Calu3 (cell line): ENCODE results near the gene SPRR4. TPM values are rescaled to one million over a fixed set of nuclear protein-coding genes. Genes with fewer than 3 reads are reported as not detected.

Source experiments
- BruUV-seq: library from RNA; stranded (reverse); fragments of 400-500 nt; replicated peaks from 2 replicates; lab custom pipeline; 2021; lab: Mats Ljungman, UMichigan
- CTCF ChIA-PET: fragments of 300-600 bp; sonication (Branson Sonifier 250); formaldehyde crosslinking; loops from one replicate; lab custom pipeline; 2022; ENCODE audit warnings: antibody characterized with exemption; lab: Charles Lee
- DNase-seq: peaks from one replicate; pipeline ENCODE4 v3.0.0; 2022
- H3K27ac Mint-ChIP-seq: one replicate; pipeline ENCODE4 v1.8.0; 2022; ENCODE audit warnings: mixed read lengths; ENCODE audit not compliant: unreplicated experiment
- H3K27me3 Mint-ChIP-seq: one replicate; pipeline ENCODE4 v1.8.0; 2022; ENCODE audit warnings: mixed read lengths; ENCODE audit not compliant: unreplicated experiment
- H3K36me3 Mint-ChIP-seq: one replicate; pipeline ENCODE4 v1.8.0; 2022; ENCODE audit warnings: mild to moderate bottlenecking, moderate library complexity, mixed read lengths; ENCODE audit not compliant: insufficient read depth, unreplicated experiment
- H3K4me1 Mint-ChIP-seq: one replicate; pipeline ENCODE4 v1.8.0; 2022; ENCODE audit warnings: mild to moderate bottlenecking, low read depth, mixed read lengths; ENCODE audit not compliant: unreplicated experiment
- H3K4me3 Mint-ChIP-seq: one replicate; pipeline ENCODE4 v1.8.0; 2022; ENCODE audit warnings: mild to moderate bottlenecking, low read depth, moderate library complexity, mixed read lengths; ENCODE audit not compliant: unreplicated experiment
- H3K9me3 Mint-ChIP-seq: one replicate; pipeline ENCODE4 v1.8.0; 2022; ENCODE audit warnings: low read depth, mixed read lengths; ENCODE audit not compliant: unreplicated experiment
- CTCF ChIP-seq: fragments of 200-600 bp; IDR thresholded peaks from one replicate; pipeline ENCODE4 v1.8.0; 2022; ENCODE audit warnings: antibody characterized with exemption; ENCODE audit not compliant: unreplicated experiment
- intact Hi-C: fragments of 100-400 bp; cut with micrococcal nuclease; formaldehyde crosslinking; loops from one replicate; pipeline ENCODE4 v1.10.0; 2022; ENCODE audit not compliant: unreplicated experiment
- total RNA-seq: library from RNA; stranded (reverse); gene quantifications from 2 replicates; pipeline ENCODE4 v1.2.3, GENCODE V29; 2022

SPRR4 gene
- total RNA-seq, 1 experiment from 2014 or later, result not detected

- Mint-ChIP-seq H3K9me3 (peaks cover 2% of the 10 kb centered on the region), H3K27me3 (no peaks in the 10 kb centered on the region), H3K4me1 (peaks cover 35% of the 10 kb centered on the region), H3K4me3 (no peak overlapping the region), H3K27ac (no peak overlapping the region), H3K36me3 (no peaks in the 10 kb centered on the region)
- CTCF ChIA-PET, result interaction anchor here (1.1 kb wide), 1 partner anchor 112 kb away, joined by 3 read pairs; no protein-coding TSS in a partner anchor
- BruUV-seq, result no TSS peak
- no peak for TF ChIP-seq CTCF
- intact Hi-C loops, result no loop called here
- DNase-seq, result peak; percentile 24
Observed at GRCh38 chr1:152983234-152983633, 12.8 kb downstream of the SPRR4 start.

- no TSS peak for BruUV-seq
- peaks cover 2% of the 10 kb centered on the region for H3K9me3 Mint-ChIP-seq
- no peak for TF ChIP-seq CTCF
- intact Hi-C loops, result no loop called here
- peak; percentile 40 for DNase-seq
- no peaks in the 10 kb centered on the region for H3K36me3 Mint-ChIP-seq
- H3K4me3 Mint-ChIP-seq, result no peak within 1 kb of the TSS
- H3K27me3 Mint-ChIP-seq, result no peaks in the 10 kb centered on the region
- no peak within 1 kb of the TSS for H3K27ac Mint-ChIP-seq
- CTCF ChIA-PET, result interaction anchor here (1.1 kb wide), 1 partner anchor 113 kb away, joined by 3 read pairs; no protein-coding TSS in a partner anchor
- peaks cover 35% of the 10 kb centered on the region for H3K4me1 Mint-ChIP-seq
Observed at GRCh38 chr1:152983743-152984142, 13.3 kb downstream of the SPRR4 start, which contains the start of gene SPRR1A. Gene SPRR1A (plus strand): TSS chr1:152984081. CDS start chr1:152985231, 1,150 bp downstream.

- no peak for TF ChIP-seq CTCF
Observed at GRCh38 chr1:152986578-152986977, 16.1 kb downstream of the SPRR4 start.

GRCh38 chr1:152993186-152993585 lies 22.7 kb downstream of the SPRR4 start:
- no peak overlapping the region for H3K4me3 Mint-ChIP-seq
- peaks cover 2% of the 10 kb centered on the region for H3K9me3 Mint-ChIP-seq
- CTCF ChIA-PET, result no interaction called here
- no peak overlapping the region for H3K27ac Mint-ChIP-seq
- DNase-seq, result no peak
- TF ChIP-seq CTCF, result no peak
- peaks cover 17% of the 10 kb centered on the region for H3K4me1 Mint-ChIP-seq
- intact Hi-C loops, result no loop called here
- BruUV-seq, result no TSS peak
- no peaks in the 10 kb centered on the region for H3K27me3 Mint-ChIP-seq
- H3K36me3 Mint-ChIP-seq, result no peaks in the 10 kb centered on the region

More at GRCh38 chr1:152986578-152986977, 16.1 kb downstream of the SPRR4 start:
- DNase-seq, result no peak
- no TSS peak for BruUV-seq
- Mint-ChIP-seq H3K36me3 (no peaks in the 10 kb centered on the region), H3K27ac (no peak overlapping the region), H3K4me3 (no peak overlapping the region), H3K4me1 (peaks cover 17% of the 10 kb centered on the region), H3K9me3 (peaks cover 2% of the 10 kb centered on the region), H3K27me3 (no peaks in the 10 kb centered on the region)
- intact Hi-C loops, result no loop called here
- CTCF ChIA-PET, result no interaction called here
